PC-9 (cell line): ENCODE results near the gene SEMA3C.

ENCODE experiments used
- EZH2 ChIP-seq: fragments of 200-600 bp; sonication (generic); IDR thresholded peaks from 2 replicates; pipeline ENCODE4 v1.8.0; 2017; ENCODE audit warnings: antibody characterized with exemption, low read depth
- TF ChIP-seq, protein P1 (sequence below): fragments of 200-600 bp; sonication (generic); conservative IDR thresholded peaks from 2 replicates; pipeline ENCODE4 v1.6.1; 2017; ENCODE audit warnings: mixed run types, antibody characterized with exemption, mild to moderate bottlenecking, moderate library complexity

DNA sequence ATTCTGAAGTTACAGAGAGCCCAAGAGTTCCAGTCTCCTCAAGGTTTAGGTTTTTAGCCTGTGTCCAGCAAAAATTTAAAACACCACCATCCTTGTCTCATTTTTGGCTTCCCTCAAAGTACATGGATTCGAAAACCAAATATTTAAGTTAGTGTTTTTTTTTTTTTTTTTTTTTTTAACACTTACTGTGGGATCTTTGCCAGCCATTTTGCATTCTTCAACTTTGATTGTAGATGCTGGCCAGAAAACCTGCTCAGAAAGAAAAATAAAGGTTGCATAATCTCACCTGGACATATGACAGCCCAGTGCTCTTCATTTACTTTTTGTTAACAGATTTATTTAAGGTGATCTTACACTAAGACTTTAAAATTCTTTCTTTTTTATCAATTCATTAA lies 91.6 kb downstream of the SEMA3C start:
- TF ChIP-seq, protein P1, sequence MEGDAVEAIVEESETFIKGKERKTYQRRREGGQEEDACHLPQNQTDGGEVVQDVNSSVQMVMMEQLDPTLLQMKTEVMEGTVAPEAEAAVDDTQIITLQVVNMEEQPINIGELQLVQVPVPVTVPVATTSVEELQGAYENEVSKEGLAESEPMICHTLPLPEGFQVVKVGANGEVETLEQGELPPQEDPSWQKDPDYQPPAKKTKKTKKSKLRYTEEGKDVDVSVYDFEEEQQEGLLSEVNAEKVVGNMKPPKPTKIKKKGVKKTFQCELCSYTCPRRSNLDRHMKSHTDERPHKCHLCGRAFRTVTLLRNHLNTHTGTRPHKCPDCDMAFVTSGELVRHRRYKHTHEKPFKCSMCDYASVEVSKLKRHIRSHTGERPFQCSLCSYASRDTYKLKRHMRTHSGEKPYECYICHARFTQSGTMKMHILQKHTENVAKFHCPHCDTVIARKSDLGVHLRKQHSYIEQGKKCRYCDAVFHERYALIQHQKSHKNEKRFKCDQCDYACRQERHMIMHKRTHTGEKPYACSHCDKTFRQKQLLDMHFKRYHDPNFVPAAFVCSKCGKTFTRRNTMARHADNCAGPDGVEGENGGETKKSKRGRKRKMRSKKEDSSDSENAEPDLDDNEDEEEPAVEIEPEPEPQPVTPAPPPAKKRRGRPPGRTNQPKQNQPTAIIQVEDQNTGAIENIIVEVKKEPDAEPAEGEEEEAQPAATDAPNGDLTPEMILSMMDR = no peak
- TF ChIP-seq EZH2 = no peak
